WI38 (cell line): ENCODE results near the gene TBX21.

Source experiments
- H3K4me3 ChIP-seq: 2 replicates; pipeline ENCODE4 v1.5.1; 2011; ENCODE audit warnings: low read depth, mild to moderate bottlenecking, control low read depth, low read length
- CTCF ChIP-seq: IDR thresholded peaks from 2 replicates; pipeline ENCODE4 v1.5.1; 2012; ENCODE audit warnings: low read depth, mild to moderate bottlenecking, control low read depth, low read length

TBX21 gene

GRCh38 chr17:47705536-47706530 lies 27.2 kb upstream of the TBX21 start:
- H3K4me3 ChIP-seq = no peak overlapping the region
- no peak for TF ChIP-seq CTCF

- no peak for TF ChIP-seq CTCF
- no peak overlapping the region for H3K4me3 ChIP-seq
These were observed 25.8 kb upstream of the TBX21 start for GRCh38 chr17:47707056-47707804.

GRCh38 chr17:47707884-47708283 lies 25.2 kb upstream of the TBX21 start:
- TF ChIP-seq CTCF = no peak
- H3K4me3 ChIP-seq = no peak overlapping the region

- TF ChIP-seq CTCF = no peak
- H3K4me3 ChIP-seq = no peak overlapping the region
These were observed 24.6 kb upstream of the TBX21 start for GRCh38 chr17:47708312-47708863.

- no peak overlapping the region for H3K4me3 ChIP-seq
- no peak for TF ChIP-seq CTCF
These were observed 24.0 kb upstream of the TBX21 start for GRCh38 chr17:47708864-47709541.

GRCh38 chr17:47709594-47709993 lies 23.4 kb upstream of the TBX21 start:
- TF ChIP-seq CTCF = no peak

More at GRCh38 chr17:47709594-47709993, 23.4 kb upstream of the TBX21 start:
- H3K4me3 ChIP-seq = no peak overlapping the region
